SK-N-MC (cell line): ENCODE data around the gene SPATA6L.

ENCODE experiments used
- EZH2 ChIP-seq: fragments of 200-600 bp; sonication (generic); IDR thresholded peaks from one replicate; pipeline ENCODE4 v1.6.1; 2017; ENCODE audit warnings: antibody characterized with exemption
- POLR2AphosphoS5 ChIP-seq: IDR thresholded peaks from 2 replicates; pipeline ENCODE4 v1.6.1; 2012; ENCODE audit warnings: mild to moderate bottlenecking, low read depth, low read length, borderline replicate concordance

GRCh38 chr9:4677392-4677791 is 11.1 kb upstream of the SPATA6L start:
- TF ChIP-seq EZH2, result no peak
- no peak for TF ChIP-seq POLR2AphosphoS5
